ENCODE measurements around the gene RUSF1.
A peak's percentile ranks its signal among the peaks of the same experiment; 100 is the strongest.

RUSF1 gene

DNA sequence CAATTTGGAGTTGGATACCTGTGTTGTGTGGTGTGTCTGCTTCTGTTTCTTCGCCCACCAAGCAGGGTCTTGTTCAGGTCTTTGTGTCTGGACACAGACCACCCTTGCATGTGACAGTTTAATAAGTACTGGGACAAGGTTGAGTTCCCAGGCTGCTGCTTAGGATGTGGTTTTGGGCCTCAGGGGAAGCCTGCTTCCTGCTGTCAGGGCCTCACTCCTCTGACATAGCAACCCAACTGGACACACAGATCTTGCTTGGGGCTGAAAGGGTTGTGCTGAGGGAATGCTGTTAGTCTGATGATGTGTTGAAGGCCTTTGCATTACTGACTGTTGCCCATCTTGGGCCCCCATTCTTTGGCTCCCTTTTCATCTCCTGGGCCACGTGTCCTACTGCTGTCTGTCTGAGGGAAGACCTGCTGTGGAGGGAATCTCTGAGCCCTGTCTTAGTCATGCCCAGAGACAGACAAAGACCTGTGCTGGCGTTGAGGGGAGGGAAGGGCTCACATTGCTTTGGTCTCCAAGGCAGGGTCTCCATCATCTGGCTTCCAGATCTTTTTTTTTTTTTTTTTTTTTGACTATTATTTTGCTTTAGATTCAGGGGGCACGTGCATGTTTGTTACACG, 40.9 kb downstream of the RUSF1 start:
- DNase-seq, result no peak

DNA sequence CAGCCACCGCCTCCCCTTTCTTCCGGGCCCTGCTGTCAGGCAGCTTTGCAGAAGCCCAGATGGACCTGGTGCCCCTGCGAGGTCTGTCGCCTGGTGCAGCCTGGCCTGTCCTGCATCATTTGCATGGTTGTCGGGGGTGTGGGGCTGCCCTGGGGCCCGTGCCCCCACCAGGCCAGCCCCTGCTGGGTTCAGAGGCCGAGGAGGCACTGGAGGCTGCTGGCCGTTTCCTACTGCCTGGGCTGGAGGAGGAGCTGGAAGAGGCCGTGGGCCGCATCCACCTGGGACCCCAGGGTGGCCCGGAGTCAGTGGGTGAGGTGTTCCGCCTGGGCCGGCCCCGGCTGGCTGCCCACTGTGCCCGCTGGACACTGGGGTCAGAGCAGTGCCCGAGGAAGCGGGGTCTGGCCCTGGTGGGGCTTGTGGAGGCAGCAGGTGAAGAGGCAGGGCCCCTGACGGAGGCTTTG, 41.8 kb downstream of the RUSF1 start:
- DNase-seq, result no peak

DNA sequence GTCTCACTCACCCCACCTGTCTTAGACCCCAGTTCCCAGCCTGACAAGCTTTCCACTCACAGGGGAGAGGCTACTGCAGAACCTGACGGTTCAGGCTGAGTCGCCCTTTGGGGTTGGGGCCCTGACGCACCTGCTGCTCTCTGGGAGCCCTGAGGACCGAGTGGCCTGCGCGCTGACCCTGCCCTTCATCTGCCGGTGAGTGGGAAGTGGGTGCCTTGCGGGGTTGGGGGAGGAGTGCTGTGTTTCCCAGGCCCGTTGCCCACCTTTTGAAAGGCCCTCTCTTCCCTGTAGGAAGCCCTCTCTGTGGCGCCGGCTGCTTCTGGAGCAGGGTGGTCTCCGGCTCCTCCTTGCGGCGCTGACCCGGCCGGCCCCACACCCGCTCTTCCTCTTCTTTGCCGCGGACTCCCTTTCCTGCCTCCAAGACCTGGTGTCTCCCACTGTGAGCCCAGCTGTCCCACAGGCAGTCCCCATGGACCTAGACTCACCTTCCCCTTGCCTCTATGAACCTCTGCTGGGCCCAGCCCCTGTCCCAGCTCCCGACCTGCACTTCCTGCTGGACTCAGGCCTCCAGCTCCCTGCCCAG, 42.3 kb downstream of the RUSF1 start:
- no peak for DNase-seq

DNA sequence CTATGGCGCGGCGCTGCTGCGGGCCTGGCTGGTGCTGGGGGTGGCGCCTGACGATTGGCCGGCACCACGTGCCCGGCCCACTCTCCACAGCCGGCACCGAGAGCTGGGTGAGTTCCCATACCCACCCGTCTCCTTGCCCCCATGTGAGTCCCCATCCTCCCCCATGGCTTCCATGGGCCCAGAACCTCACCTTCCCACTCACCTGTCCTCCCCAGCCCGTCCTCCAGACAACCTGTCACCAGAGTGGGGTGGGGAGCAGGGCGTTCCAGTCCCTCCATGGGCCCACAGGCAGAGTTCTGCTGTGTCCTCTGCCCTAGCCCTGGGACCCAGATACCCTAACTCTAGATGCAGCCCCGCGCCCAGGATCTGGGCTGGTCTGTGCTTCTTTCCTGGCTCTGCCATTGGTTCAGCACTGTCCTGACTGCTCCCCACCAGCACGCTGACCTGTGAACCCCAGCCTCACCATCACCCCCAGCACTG, 43.4 kb downstream of the RUSF1 start:
- no peak for DNase-seq

DNA sequence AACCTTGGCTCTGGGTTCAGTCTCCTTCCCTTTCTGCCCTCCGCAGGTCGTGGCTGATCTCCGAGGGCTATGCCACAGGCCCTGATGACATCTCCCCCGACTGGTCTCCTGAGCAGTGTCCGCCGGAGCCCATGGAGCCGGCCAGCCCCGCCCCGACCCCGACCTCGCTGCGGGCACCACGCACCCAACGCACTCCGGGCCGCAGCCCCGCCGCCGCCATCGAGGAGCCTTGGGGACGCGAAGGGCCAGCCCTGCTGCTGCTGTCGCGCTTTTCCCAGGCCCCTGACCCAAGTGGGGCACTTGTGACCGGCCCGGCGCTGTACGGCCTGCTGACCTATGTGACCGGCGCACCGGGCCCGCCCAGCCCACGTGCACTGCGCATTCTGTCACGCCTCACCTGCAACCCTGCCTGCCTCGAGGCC, 43.8 kb downstream of the RUSF1 start:
- DNase-seq, result no peak

DNA sequence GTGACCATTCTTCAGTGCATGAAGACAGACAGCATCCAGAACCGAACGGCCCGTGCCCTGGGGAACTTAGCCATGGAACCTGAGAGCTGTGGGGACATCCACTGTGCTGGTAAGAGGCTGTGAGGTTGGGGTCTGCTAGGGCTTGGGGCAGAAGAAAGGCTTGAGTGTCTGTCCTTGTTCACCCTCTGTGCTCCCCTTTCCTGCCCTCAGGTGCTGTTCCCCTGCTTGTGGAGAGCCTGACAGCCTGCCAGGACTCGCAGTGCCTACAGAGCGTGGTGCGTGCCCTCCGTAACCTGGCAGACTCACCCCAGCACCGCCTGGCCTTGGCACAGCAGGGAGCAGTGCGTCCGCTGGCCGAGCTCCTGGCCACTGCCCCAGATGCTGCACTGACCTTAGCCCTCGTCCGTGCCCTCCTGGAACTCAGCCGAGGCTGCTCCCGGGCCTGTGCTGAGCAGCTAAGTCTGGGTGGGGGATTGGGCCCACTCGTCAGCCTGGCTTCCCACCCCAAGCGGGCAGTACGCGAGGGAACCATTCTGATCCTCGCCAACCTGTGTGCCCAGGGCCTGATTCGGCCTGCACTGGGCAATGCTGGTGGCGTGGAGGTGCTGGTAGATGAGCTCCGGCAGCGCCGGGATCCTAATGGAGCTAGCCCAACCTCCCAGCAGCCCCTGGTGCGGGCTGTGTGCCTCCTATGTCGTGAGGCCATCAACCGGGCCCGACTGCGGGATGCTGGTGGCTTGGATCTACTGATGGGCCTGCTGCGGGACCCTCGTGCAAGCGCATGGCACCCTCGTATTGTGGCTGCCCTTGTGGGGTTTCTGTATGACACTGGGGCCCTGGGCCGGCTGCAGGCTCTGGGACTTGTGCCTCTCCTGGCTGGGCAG, 46.0 kb downstream of the RUSF1 start:
- no peak for DNase-seq

DNA sequence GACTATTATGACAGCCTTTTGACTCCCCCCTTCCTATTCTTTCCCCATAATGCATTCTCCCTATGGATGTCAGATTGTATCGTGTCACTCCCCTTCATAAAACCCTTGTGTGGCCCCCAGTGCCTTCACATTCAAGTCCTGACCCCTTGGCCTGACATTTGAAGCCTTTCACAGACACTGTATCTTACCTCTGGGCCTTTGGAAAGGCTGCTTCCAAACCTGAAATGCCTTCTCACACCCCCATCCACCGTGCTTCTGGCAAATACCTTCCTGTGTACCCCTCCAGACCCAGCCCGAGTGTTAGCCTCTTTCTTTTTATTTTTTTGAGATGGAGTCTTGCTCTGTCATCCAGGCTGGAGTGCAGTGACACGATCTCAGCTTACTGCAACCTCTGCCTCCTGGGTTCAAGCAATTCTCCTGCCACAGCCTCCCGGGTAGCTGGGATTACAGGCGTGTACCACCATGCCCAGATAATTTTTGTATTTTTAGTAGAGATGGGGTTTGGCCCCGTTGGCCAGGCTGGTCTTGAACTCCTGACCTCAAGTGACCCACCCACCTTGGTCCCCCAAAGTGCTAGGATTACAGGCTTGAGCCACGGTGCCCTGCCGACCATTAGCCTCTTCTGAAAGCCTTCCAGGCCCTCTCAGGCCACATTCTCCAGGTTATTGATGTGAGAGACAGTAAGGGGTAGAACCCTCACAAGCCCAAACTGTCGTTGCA, 46.8 kb downstream of the RUSF1 start:
- no peak for DNase-seq

DNA sequence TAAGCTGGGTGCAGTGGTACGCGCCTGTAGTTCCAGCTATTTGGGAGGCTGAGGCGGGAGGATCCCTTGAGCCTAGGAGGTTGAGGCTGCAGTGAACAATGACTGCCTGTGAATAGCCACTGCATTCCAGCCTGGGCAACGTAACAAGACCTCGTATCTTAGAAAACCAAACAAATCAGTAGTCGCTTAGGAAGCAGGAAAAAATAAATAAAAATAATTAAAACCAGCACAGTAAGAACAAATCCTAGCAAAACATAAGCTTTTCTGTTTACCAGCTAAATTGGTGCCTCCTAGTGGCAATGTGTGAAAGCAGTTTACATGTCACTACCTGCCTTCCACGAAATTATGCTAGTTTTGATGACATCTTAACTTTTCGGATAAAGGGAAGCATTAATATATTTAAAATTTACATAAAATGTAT, 47.6 kb downstream of the RUSF1 start:
- peak in 1 of 2 donors; percentile 72 for DNase-seq

DNA sequence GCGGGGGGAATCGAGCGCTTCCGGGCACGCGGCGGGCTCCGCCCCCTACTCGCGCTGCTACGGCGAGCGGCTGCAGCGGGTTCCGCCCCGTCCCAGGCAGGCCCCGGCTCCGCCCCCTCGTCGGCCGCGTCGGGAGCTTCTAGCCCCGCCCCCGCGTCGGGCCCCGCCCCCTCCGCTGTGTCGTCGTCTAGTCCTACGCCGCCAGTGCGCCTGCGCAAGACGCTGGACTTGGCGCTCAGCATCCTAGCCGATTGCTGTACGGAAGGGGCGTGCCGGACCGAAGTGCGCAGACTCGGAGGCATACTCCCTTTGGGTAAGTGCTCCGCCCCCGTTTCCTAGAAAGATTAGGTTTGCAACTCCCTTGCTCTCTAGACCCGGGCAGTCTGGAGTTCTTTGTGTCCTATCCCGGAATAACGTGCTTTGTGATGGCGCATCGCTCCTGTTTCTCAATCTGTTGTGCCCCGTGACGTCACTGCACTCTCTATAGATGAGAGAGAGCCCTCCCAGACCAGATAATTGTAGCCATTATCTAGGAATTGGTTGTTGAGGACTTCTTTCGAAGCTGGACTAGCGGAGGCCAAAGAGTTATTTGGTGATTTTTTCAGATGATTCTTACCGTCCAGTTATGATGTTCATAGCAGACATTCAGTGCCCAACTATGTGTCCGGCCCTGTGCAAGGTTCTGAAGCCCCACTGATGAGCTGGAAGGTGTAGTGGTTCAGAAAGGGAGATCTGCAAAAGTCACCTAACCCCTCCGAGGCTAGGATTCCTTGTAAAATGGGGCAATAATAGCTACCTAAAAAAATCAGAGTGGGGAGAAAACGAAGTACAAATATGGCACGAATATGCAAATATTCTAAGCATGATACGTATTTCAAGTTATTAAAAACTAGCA, 48.3 kb downstream of the RUSF1 start:
- peak; percentile 100 for DNase-seq

DNA sequence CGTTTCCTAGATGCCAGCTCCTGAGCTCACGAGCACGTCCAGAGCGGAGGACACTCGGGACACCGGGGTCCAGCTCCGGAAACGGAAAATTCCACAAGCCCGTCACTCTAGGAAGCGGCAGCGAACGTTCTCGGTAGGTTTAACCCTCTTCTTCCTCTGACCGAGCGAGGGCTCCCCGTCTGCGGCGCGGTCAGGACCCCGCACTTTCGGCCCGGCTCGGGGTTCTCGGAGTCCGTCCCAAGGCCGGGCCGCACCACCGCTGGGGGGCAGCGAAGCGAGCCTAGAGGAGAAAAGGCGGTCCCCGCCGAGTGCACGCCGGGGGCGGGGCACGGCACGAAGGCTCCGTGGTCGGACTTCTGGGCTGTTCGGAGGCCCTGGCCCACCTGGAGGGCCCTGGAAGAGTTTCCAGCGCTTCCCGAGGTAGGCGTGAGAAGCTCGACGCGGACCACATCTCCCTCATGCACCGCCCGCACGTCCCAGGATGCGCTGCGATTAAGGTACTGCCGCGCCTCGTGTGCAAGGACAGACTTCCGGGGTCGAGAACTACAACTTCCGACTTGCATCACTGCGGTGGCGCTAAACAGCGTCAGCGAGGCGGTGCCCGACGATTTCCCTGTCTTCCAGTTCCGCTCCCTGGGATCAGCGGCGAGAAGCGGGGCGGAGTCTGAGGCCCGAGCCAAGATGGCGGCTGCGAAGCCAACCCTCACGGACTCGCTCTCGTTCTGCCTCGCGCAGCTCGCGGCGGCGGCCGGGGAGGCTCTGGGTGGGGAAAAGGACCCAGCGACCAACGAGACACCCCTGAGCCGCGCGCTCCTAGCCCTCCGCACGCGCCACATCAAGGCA, 49.1 kb downstream of the RUSF1 start, which contains the start of gene ARMC5:
TSS of gene ARMC5 (plus strand) at position 658 of the 843 bp plus-strand sequence. CDS start at position 682, 24 bp downstream.
- peak; percentile 98 for DNase-seq

DNA sequence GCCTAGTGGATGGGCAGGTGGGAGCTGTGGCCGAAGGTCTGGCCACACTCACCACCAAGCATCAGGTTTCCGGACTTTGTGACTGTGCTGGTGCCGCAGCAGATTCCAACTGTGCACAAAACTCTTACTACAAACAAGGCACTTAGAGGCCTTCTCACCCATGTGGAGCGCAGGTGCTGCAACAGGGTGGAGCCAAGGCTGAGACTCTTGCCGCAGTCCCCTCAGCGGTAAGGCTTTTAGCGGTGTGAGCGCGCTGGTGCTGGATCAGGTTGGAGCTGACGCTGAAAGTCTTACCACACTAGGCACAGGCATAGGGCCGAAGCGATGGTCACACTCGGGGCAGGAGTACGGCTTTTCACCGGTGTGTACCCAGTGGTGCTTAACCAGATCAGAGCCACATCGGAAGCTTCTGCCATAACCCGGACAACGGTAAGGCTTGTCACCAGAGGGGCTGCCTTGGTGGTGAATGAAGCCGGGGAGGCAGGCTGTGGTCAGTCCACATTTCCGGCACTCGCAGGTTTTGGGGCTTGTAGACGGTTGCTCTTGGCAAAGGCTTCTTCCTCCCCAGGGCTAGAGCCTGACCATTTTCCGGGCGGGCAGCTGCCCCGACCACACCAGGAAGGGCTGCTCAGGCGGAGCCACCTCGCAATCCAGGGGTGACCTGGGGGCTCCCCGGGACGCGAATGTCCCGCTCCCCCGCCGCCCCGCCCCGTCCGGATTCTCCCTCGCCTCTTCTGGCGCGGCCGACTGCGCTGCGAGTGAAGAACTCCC, 49.9 kb downstream of the RUSF1 start:
- peak; percentile 50 to 71 for DNase-seq

DNA sequence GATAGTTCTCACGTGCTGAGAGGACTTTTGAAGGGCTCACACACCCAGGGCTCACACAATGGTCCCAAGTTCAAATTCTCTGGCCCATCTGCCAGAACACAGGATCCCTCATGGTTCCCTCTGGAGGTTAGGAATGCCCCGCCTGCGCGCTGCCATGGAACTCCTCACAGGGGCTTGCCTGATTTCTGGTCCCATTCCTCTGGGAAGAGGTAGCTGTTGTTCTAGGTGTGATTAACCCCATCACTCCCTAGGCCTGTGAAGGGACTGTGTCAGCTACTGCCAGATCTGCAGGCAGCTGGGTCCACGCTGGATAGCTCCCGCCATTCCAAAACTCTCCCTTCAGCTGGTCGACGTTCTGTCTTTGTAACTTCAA, 51.2 kb downstream of the RUSF1 start:
- no peak for DNase-seq

DNA sequence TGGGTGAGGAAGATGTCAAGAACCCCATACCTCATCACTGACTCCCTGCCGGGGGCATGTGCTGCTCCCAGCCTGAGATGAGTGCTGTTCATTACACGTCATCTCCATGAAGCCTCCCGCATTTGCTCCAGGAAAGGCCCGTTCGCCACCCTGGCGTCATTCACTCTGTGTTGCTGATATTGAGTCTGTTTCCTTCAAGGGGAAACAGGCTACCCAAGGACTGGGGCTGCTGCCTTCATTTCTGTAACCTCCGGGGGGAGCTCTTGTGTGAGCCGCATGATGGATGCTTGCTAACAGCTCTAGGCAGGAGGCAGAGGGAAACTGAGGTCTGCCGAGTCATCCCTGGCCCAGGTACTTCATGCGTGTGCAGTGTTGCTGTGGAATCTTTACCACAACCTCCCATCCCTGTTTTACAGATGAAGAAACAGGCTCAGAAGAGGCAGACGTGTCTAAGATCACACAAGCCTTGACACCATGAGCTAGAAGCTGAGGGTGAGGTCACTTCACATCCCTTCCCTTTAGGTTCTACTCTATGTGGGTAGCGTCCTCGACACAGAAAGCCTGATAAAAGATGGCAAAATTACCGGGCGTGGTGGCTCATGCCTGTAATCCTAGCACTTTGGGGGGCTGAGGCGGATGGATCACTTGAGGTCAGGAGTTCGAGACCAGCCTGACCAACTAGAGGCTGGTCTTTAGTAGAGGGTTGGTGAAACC, 52.4 kb downstream of the RUSF1 start:
- peak in 1 of 2 donors; percentile 46 for DNase-seq

DNA sequence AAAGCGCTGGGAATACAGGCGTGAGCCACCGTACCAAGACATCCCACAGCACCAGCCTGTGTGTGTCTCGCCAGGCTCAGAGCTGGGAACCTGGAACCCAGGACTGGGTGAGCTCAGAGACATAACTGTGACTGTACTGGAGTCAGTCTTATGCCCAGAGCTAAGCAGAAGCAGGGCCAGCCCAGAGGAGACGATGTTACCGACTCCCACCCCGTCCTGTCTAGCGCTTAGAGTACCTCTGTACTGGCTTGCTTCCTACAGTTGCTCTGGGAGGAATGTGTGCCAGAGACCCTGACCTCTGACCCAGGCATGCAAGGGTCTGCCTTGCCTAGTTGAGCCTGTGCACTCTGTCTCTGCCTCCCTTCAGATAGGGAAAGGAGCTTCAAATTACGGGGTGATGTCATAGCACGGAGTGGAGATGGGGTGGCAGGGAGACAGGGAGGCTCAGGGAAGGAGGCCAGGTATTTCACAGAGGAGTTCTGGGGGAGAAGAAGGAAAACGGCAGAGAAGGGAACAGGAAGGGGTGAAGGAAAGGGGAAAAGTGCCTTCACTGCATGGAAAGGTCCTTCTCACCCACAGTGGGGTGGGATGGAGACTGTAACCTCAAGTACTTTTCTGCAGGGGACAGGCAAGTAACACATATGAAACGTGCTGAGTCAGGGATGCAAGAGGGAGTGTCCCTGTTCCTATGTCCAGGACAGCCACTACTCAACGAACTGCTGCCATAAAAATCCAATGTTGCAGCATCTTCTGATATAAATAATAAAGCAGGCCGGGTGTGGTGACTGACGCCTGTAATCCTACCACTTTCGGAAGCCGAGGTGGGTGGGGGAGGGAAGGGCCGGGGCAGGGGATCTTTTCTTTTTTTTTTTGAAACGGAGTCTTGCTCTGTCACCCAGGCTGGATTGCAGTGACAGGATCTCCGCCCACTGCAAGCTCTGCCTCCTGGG, 54.7 kb downstream of the RUSF1 start:
- DNase-seq, result peak in 1 of 2 donors; percentile 58

DNA sequence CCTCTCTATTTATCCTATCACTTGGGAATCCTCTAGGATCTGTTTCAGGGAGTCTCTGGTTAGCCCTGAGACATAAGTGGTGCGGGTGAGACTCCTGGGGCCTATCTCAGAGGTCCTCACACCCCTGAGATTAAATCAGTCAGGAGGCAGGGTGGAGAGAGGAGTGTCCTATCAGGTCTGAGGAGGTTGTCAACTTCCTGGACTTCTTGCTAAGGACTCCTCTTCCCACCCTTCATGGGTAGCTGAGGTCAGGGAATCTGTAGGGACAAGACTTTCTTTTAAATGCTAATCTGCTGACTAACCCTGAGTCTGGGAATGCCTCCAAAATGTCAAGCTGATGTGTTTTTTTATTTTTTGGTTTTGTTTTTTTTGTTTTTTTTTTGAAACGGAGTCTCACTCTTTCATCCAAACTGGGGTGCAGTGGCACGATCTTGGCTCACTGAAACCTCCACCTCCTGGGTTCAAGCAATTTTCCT, 55.5 kb downstream of the RUSF1 start:
- DNase-seq, result no peak

DNA sequence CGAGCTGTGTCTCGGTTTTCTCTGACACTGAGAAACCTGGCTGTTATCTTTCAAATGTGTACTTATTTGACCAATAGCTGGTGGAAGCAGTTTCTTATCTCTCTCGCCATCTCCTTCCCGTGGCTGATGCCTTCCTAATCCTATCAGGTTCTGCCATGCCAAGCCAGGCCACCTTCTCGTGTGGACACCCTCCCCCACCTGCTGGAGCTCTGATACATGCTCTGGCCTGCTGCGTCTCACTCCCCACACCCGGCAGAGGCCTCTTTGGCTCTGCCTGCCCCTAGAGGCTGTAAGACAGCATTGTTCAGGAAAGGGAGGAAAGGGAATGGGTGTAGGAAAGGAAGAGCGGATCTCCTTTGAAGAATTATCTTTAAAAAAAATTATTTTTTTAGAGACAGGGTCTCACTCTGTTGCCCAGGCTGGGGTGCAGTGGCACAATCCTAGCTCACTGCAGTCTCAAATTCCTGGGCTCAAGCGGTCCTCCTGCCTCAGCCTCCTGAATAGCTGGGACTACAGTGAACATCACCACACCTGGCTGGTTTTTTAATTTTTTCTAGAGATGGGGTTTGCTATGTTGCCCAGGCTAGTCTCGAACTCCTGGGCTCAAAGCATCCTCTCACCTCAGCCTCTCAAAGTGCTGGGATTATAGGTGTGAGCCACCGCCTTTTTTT, 56.4 kb downstream of the RUSF1 start:
- DNase-seq, result no peak

DNA sequence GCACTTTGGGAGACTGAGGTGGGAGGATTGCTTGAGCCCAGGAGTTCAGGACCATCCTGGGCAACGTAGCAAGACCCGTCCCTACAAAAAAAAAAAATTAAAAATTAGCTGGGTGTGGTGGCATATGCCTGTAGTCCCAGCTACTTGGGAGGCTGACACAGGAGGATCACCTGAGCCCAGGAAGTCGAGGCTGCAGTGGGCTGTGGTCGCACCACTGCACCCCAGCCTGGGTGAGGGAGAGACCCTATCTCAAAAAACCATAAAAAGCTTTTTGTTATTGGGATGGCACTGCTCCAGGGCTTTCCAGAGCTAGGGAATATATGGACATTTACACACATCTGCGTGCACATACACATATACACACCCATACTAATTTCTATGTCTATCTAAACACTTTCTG, 57.0 kb downstream of the RUSF1 start:
- DNase-seq, result no peak

Data from CD4-positive, alpha-beta T cell treated with Interferon alpha-2 for 1 hour (primary cell).